ENCODE measurements around the gene HOXD10. TPM values are rescaled to one million over a fixed set of nuclear protein-coding genes. Genes with fewer than 3 reads are reported as not detected.

HOXD10 gene
- total and polyA plus RNA-seq, 7 experiments from 2014 or later, result not detected

GRCh38 chr2:176088937-176089842 is 27.4 kb upstream of the HOXD10 start:
- intact Hi-C loops (cut with micrococcal nuclease), result loop anchor here in 1 of 2 donors (5.0 to 10.0 kb wide), 2 partner anchors 43 to 1754 kb away; partner anchors contain the start of gene SP9
- no peaks in the 10 kb centered on the region for H3K36me3 ChIP-seq (ENCODE audit: control insufficient read depth in 2 of 3, insufficient read depth in 3 of 3, low read length in 3 of 3)
- peak overlapping the region in 4 of 10 donors; percentile 5 to 73 (median 29) for H3K4me3 Mint-ChIP-seq
- H3K36me3 Mint-ChIP-seq, result peaks cover 0 to 29% (median 5%) of the 10 kb centered on the region in 5 donors
- POLR2A ChIA-PET, result no interaction called here
- CTCF ChIA-PET, result interaction anchor here (0.6 to 0.7 kb wide), 2 partner anchors 365 to 1373 kb away, joined by 3 read pairs; no protein-coding TSS in a partner anchor
- H3K4me1 ChIP-seq (ENCODE audit: control insufficient read depth in 2 of 2, insufficient read depth in 2 of 2, low read length in 2 of 2), result peaks cover 0 to 8% of the 10 kb centered on the region in 2 donors
- peaks cover 0 to 19% (median 5%) of the 10 kb centered on the region in 3 experiments for H3K9me3 ChIP-seq (ENCODE audit: control insufficient read depth in 2 of 3, low read length in 3 of 3)
- H3K27me3 Mint-ChIP-seq, result peaks cover 79 to 91% (median 83%) of the 10 kb centered on the region in 5 donors
- H3K4me3 ChIP-seq (ENCODE audit: low read length), result no peak overlapping the region
- peaks cover 6 to 39% (median 21%) of the 10 kb centered on the region in 7 donors for H3K4me1 Mint-ChIP-seq
- ATAC-seq (no peak), DNase-seq (no peak)
- H3K9me3 Mint-ChIP-seq, result peaks cover 2 to 67% (median 26%) of the 10 kb centered on the region in 11 donors
- no peak overlapping the region for H3K27ac Mint-ChIP-seq
- no peak overlapping the region for H3K27ac ChIP-seq (ENCODE audit: low read depth, low read length)
- peaks cover 31 to 86% of the 10 kb centered on the region in 2 donors for H3K27me3 ChIP-seq (ENCODE audit: control insufficient read depth in 2 of 2, insufficient read depth in 2 of 2, low read length in 2 of 2)

GRCh38 chr2:176089843-176090395 is 26.7 kb upstream of the HOXD10 start:
- Histone ChIP-seq H3K27me3 (ENCODE audit: control insufficient read depth in 2 of 2, insufficient read depth in 2 of 2, low read length in 2 of 2) (peaks cover 38 to 86% of the 10 kb centered on the region in 2 donors), H3K4me3 (ENCODE audit: low read length) (no peak overlapping the region), H3K36me3 (ENCODE audit: control insufficient read depth in 2 of 3, insufficient read depth in 3 of 3, low read length in 3 of 3) (no peaks in the 10 kb centered on the region), H3K27ac (ENCODE audit: low read depth, low read length) (no peak overlapping the region), H3K4me1 (ENCODE audit: control insufficient read depth in 2 of 2, insufficient read depth in 2 of 2, low read length in 2 of 2) (peaks cover 0 to 8% of the 10 kb centered on the region in 2 donors), H3K9me3 (ENCODE audit: control insufficient read depth in 2 of 3, low read length in 3 of 3) (peaks cover 0 to 13% (median 5%) of the 10 kb centered on the region in 3 experiments)
- Mint-ChIP-seq H3K9me3 (peaks cover 2 to 67% (median 22%) of the 10 kb centered on the region in 11 donors), H3K27me3 (peaks cover 79 to 91% (median 83%) of the 10 kb centered on the region in 5 donors), H3K4me3 (no peak overlapping the region), H3K36me3 (peaks cover 0 to 22% (median 5%) of the 10 kb centered on the region in 5 donors), H3K4me1 (peaks cover 6 to 39% (median 21%) of the 10 kb centered on the region in 7 donors), H3K27ac (no peak overlapping the region)
- ChIA-PET CTCF (interaction anchor here (0.6 kb wide), 1 partner anchor 1374 kb away, joined by 3 read pairs; no protein-coding TSS in a partner anchor), POLR2A (no interaction called here)
- ATAC-seq, result no peak
- intact Hi-C loops (cut with micrococcal nuclease), result loop anchor here in 1 of 2 donors (5.0 to 10.0 kb wide), 2 partner anchors 42 to 1755 kb away; partner anchors contain the start of gene SP9
- DNase-seq, result no peak

- Histone ChIP-seq H3K27ac (ENCODE audit: low read depth, low read length) (no peak overlapping the region), H3K36me3 (ENCODE audit: control insufficient read depth in 2 of 3, insufficient read depth in 3 of 3, low read length in 3 of 3) (no peaks in the 10 kb centered on the region), H3K9me3 (ENCODE audit: control insufficient read depth in 2 of 3, low read length in 3 of 3) (peaks cover 0 to 7% (median 5%) of the 10 kb centered on the region in 3 experiments), H3K27me3 (ENCODE audit: control insufficient read depth in 2 of 2, insufficient read depth in 2 of 2, low read length in 2 of 2) (peaks cover 43 to 86% of the 10 kb centered on the region in 2 donors), H3K4me3 (ENCODE audit: low read length) (no peak overlapping the region), H3K4me1 (ENCODE audit: control insufficient read depth in 2 of 2, insufficient read depth in 2 of 2, low read length in 2 of 2) (peaks cover 0 to 8% of the 10 kb centered on the region in 2 donors)
- Mint-ChIP-seq H3K4me3 (peak overlapping the region in 2 of 10 donors; percentile 59 to 64), H3K9me3 (peaks cover 2 to 67% (median 24%) of the 10 kb centered on the region in 11 donors), H3K4me1 (peaks cover 6 to 40% (median 21%) of the 10 kb centered on the region in 7 donors), H3K27me3 (peaks cover 84 to 91% (median 87%) of the 10 kb centered on the region in 5 donors), H3K36me3 (peaks cover 0 to 22% (median 5%) of the 10 kb centered on the region in 5 donors), H3K27ac (peak overlapping the region in 1 of 9 donors; percentile 77)
- CTCF ChIA-PET, result interaction anchor here (0.6 kb wide), 1 partner anchor 220 kb away, joined by 3 read pairs; no protein-coding TSS in a partner anchor
- DNase-seq (no peak), ATAC-seq (no peak)
- POLR2A ChIA-PET, result no interaction called here
- intact Hi-C loops (cut with micrococcal nuclease), result no loop called here
Observed at GRCh38 chr2:176090862-176091261, 25.7 kb upstream of the HOXD10 start.

GRCh38 chr2:176091329-176092258 is 25.0 kb upstream of the HOXD10 start:
- Mint-ChIP-seq H3K27ac (peak overlapping the region in 7 of 9 donors; percentile 50 to 81 (median 71)), H3K9me3 (peaks cover 2 to 70% (median 21%) of the 10 kb centered on the region in 11 donors), H3K4me1 (peaks cover 9 to 44% (median 25%) of the 10 kb centered on the region in 7 donors), H3K27me3 (peaks cover 83 to 93% (median 90%) of the 10 kb centered on the region in 5 donors), H3K4me3 (peak overlapping the region; percentile 34 to 72 (median 62)), H3K36me3 (peaks cover 0 to 19% (median 5%) of the 10 kb centered on the region in 5 donors)
- intact Hi-C loops (cut with micrococcal nuclease), result no loop called here
- POLR2A ChIA-PET, result no interaction called here
- CTCF ChIA-PET, result interaction anchor here (0.6 kb wide), 1 partner anchor 221 kb away, joined by 3 read pairs; no protein-coding TSS in a partner anchor
- Histone ChIP-seq H3K27me3 (ENCODE audit: control insufficient read depth in 2 of 2, insufficient read depth in 2 of 2, low read length in 2 of 2) (peaks cover 45 to 87% of the 10 kb centered on the region in 2 donors), H3K9me3 (ENCODE audit: control insufficient read depth in 2 of 3, low read length in 3 of 3) (peaks cover 0 to 4% (median 3%) of the 10 kb centered on the region in 3 experiments), H3K27ac (ENCODE audit: low read depth, low read length) (no peak overlapping the region), H3K36me3 (ENCODE audit: control insufficient read depth in 2 of 3, insufficient read depth in 3 of 3, low read length in 3 of 3) (no peaks in the 10 kb centered on the region), H3K4me1 (ENCODE audit: control insufficient read depth in 2 of 2, insufficient read depth in 2 of 2, low read length in 2 of 2) (peaks cover 4 to 9% of the 10 kb centered on the region in 2 donors), H3K4me3 (ENCODE audit: low read length) (no peak overlapping the region)
- DNase-seq (no peak), ATAC-seq (no peak)

- Histone ChIP-seq H3K4me3 (ENCODE audit: low read length) (no peak within 1 kb of the TSS), H3K4me1 (ENCODE audit: control insufficient read depth in 2 of 2, insufficient read depth in 2 of 2, low read length in 2 of 2) (peaks cover 13 to 18% of the 10 kb centered on the region in 2 donors), H3K27me3 (ENCODE audit: control insufficient read depth in 2 of 2, insufficient read depth in 2 of 2, low read length in 2 of 2) (peaks cover 48 to 81% of the 10 kb centered on the region in 2 donors), H3K9me3 (ENCODE audit: control insufficient read depth in 2 of 3, low read length in 3 of 3) (peaks cover 0 to 4% (median 0%) of the 10 kb centered on the region in 3 experiments), H3K27ac (ENCODE audit: low read depth, low read length) (no peak within 1 kb of the TSS), H3K36me3 (ENCODE audit: control insufficient read depth in 2 of 3, insufficient read depth in 3 of 3, low read length in 3 of 3) (no peaks in the 10 kb centered on the region)
- Mint-ChIP-seq H3K4me3 (peak within 1 kb of the TSS; percentile 34 to 72 (median 62)), H3K36me3 (peaks cover 0 to 13% (median 5%) of the 10 kb centered on the region in 5 donors), H3K9me3 (peaks cover 0 to 61% (median 21%) of the 10 kb centered on the region in 11 donors), H3K27ac (peak within 1 kb of the TSS in 7 of 9 donors; percentile 50 to 81 (median 71)), H3K4me1 (peaks cover 18 to 48% (median 34%) of the 10 kb centered on the region in 7 donors), H3K27me3 (peaks cover 83 to 92% (median 90%) of the 10 kb centered on the region in 5 donors)
- intact Hi-C loops (cut with micrococcal nuclease), result no loop called here
- ATAC-seq (no peak), DNase-seq (no peak)
- ChIA-PET POLR2A (no interaction called here), CTCF (no interaction called here)
Observed at GRCh38 chr2:176092270-176093144, 24.1 kb upstream of the HOXD10 start, which contains the start of gene HOXD13. HOXD13 (plus strand) TSS chr2:176092721; CDS start chr2:176092891, 170 bp downstream.

Data from naive thymus-derived CD4-positive, alpha-beta T cell (primary cell).